Upper lobe of left lung (tissue), 6 donors: Measurements from ENCODE around the gene CLUH. TPM values are rescaled to one million over a fixed set of nuclear protein-coding genes. Genes with fewer than 3 reads are reported as not detected.

Experiments
- ATAC-seq, 2 donors: fragments of 200-7000 bp; cut with Tn5 transposase; one replicate each; pipeline ENCODE4 v1.9.1; 2022; ENCODE audit warnings: mild to moderate bottlenecking in 2 of 2, moderate library complexity in 2 of 2; ENCODE audit not compliant: low FRiP score in 2 of 2
- DNase-seq, 2 donors: peaks; one replicate each; pipeline ENCODE4 v3.0.0-alpha.2; 2019 to 2020
- H3K27ac ChIP-seq, 4 donors: fragments of 200-600 bp; sonication (generic); one replicate each; pipeline ENCODE4 v1.5.1; 2016 to 2019
- H3K27me3 ChIP-seq, 4 donors: fragments of 200-600 bp; sonication (generic); one replicate each; pipeline ENCODE4 v1.5.1; 2017 to 2019
- H3K36me3 ChIP-seq, 4 donors: fragments of 200-600 bp; sonication (generic); one replicate each; pipeline ENCODE4 v1.5.1; 2016 to 2019
- H3K4me1 ChIP-seq, 4 donors: fragments of 200-600 bp; sonication (generic); one replicate each; pipeline ENCODE4 v1.5.1; 2018 to 2019
- H3K4me3 ChIP-seq, 4 donors: fragments of 200-600 bp; sonication (generic); one replicate each; pipeline ENCODE4 v1.5.1; 2017 to 2019; ENCODE audit warnings: mild to moderate bottlenecking in 2 of 4, moderate library complexity in 1 of 4
- H3K9me3 ChIP-seq, 4 donors: fragments of 200-600 bp; sonication (generic); one replicate each; pipeline ENCODE4 v1.5.1; 2018 to 2019
- CTCF ChIP-seq, 6 experiments: fragments of 450-650 bp in 4 of 6; fragments of 200-600 bp in 2 of 6; sonication (generic) in 2 of 6; IDR thresholded peaks; one replicate each; pipeline ENCODE4 v1.5.1; 2016 to 2019; ENCODE audit warnings: antibody characterized with exemption in 6 of 6
- EP300 ChIP-seq, 4 donors: sonication (generic); formaldehyde crosslinking; IDR thresholded peaks; one replicate each; pipeline ENCODE4 v1.5.1; 2017; ENCODE audit warnings: antibody characterized with exemption in 4 of 4, control low read depth in 2 of 4
- POLR2A ChIP-seq, 4 donors: fragments of 450-650 bp; IDR thresholded peaks; one replicate each; pipeline ENCODE4 v1.5.1; 2016 to 2017; ENCODE audit warnings: antibody characterized with exemption in 4 of 4, mild to moderate bottlenecking in 2 of 4
- POLR2AphosphoS5 ChIP-seq, 2 donors: sonication (generic); formaldehyde crosslinking; IDR thresholded peaks; one replicate each; pipeline ENCODE4 v1.5.1; 2017; ENCODE audit warnings: antibody characterized with exemption in 2 of 2
- WGBS, 2 donors: methylation state at CpG; one replicate each; pipeline ENCODE4 v1.1.5; 2017 to 2018; 5-methylcytosine and 5-hydroxymethylcytosine counted together
- total RNA-seq, 6 donors: library from RNA; depleted of rRNA in 4 of 6; stranded (reverse); fragments of >200 nt in 4 of 6; gene quantifications; one replicate each; pipeline versions ENCODE4 v1.1.0 to v1.2.1, GENCODE V29; 2016 to 2021
- donor health status: DM: no; HTN: no; CAD: no; lungs with moderate emphysema.
- donor health status: DM: no; HTN: yes; CAD: no; lungs with severe emphysema.

Gene CLUH
- total RNA-seq, 6 donors from 2014 or later: 47.9 to 137 (median 87.2) TPM

GRCh38 chr17:2731807-2732206 lies 20.2 kb upstream of the CLUH start:
- 84 to 88% methylated on average over 9 to 10 of the region's 10 CpGs for WGBS, 2 donors
- H3K4me3 ChIP-seq: no peak overlapping the region
- H3K9me3 ChIP-seq: no peaks in the 10 kb centered on the region
- no peak overlapping the region for H3K27ac ChIP-seq
- no peaks in the 10 kb centered on the region for H3K36me3 ChIP-seq
- H3K4me1 ChIP-seq: no peaks in the 10 kb centered on the region
- no peak for TF ChIP-seq CTCF (IDR thresholded peaks at IDR 0.05)
- no peak for DNase-seq
- ATAC-seq: no peak
- H3K27me3 ChIP-seq: peaks cover 0 to under 1% (median 0%) of the 10 kb centered on the region in 4 donors

GRCh38 chr17:2730764-2731353 lies 19.3 kb upstream of the CLUH start:
- TF ChIP-seq EP300 (IDR thresholded peaks at IDR 0.05) (no peak), CTCF (IDR thresholded peaks at IDR 0.05) (no peak), POLR2A (IDR thresholded peaks at IDR 0.05) (no peak), POLR2AphosphoS5 (IDR thresholded peaks at IDR 0.05) (no peak)
- no peak overlapping the region for H3K4me3 ChIP-seq
- DNase-seq (no peak), ATAC-seq (peak in 1 of 2 donors; percentile 19)
- no peaks in the 10 kb centered on the region for H3K4me1 ChIP-seq
- H3K27ac ChIP-seq: no peak overlapping the region
- no peaks in the 10 kb centered on the region for H3K9me3 ChIP-seq
- no peaks in the 10 kb centered on the region for H3K36me3 ChIP-seq
- WGBS, 2 donors: 76 to 89% methylated on average over 9 to 17 of the region's 17 CpGs
- peaks cover 0 to 4% (median 0%) of the 10 kb centered on the region in 4 donors for H3K27me3 ChIP-seq

- DNase-seq: peak in 1 of 2 donors; percentile 89
- peak overlapping the region; percentile 25 to 53 (median 47) for H3K4me3 ChIP-seq
- peaks cover 0 to 15% (median 4%) of the 10 kb centered on the region in 4 donors for H3K27me3 ChIP-seq
- H3K36me3 ChIP-seq: no peaks in the 10 kb centered on the region
- H3K9me3 ChIP-seq: no peaks in the 10 kb centered on the region
- peaks cover 9 to 21% (median 11%) of the 10 kb centered on the region in 4 donors for H3K4me1 ChIP-seq
- 3 to 10% methylated on average over 7 to 17 of the region's 40 CpGs for WGBS, 2 donors
- ATAC-seq: peak in 1 of 2 donors; percentile 67
- no peak overlapping the region for H3K27ac ChIP-seq
- TF ChIP-seq POLR2A (IDR thresholded peaks at IDR 0.05): no peak
- no peak for TF ChIP-seq POLR2AphosphoS5 (IDR thresholded peaks at IDR 0.05)
- TF ChIP-seq EP300 (IDR thresholded peaks at IDR 0.05): no peak
- TF ChIP-seq CTCF (IDR thresholded peaks at IDR 0.05): peak in 3 of 6 experiments; percentile 10 to 24 (median 14)
These were observed 13.2 kb upstream of the CLUH start for GRCh38 chr17:2724784-2725164.

GRCh38 chr17:2723997-2724783 lies 12.6 kb upstream of the CLUH start:
- H3K36me3 ChIP-seq: no peaks in the 10 kb centered on the region
- ATAC-seq (peak in 1 of 2 donors; percentile 43), DNase-seq (peak in 1 of 2 donors; percentile 86)
- peak overlapping the region; percentile 48 to 86 (median 75) for H3K27ac ChIP-seq
- H3K9me3 ChIP-seq: no peaks in the 10 kb centered on the region
- peak overlapping the region; percentile 32 to 53 (median 47) for H3K4me3 ChIP-seq
- H3K4me1 ChIP-seq: peaks cover 9 to 21% (median 11%) of the 10 kb centered on the region in 4 donors
- peaks cover 0 to 15% (median 4%) of the 10 kb centered on the region in 4 donors for H3K27me3 ChIP-seq
- WGBS, 2 donors: 2% methylated on average over 26 of the region's 98 CpGs; no CpG with 5 or more reads in 1 of the 2 donors
- TF ChIP-seq POLR2AphosphoS5 (IDR thresholded peaks at IDR 0.05) (no peak), CTCF (IDR thresholded peaks at IDR 0.05) (no peak), EP300 (IDR thresholded peaks at IDR 0.05) (no peak), POLR2A (IDR thresholded peaks at IDR 0.05) (no peak)
